SJCRH30 (cell line): ENCODE results near the gene PLD4. TPM values are rescaled to one million over a fixed set of nuclear protein-coding genes. Genes with fewer than 3 reads are reported as not detected.
A peak's percentile ranks its signal among the peaks of the same experiment; 100 is the strongest.

ENCODE experiments used
- DNase-seq, 2 experiments: peaks; one replicate each; pipeline ENCODE4 v3.0.0-alpha.2; 2015 to 2020
- H3K27ac ChIP-seq: fragments of 250-450 bp; sonication (Bioruptor Pico); 2 replicates; pipeline ENCODE4 v1.5.1; 2020; ENCODE audit warnings: mild to moderate bottlenecking, moderate library complexity
- H3K27me3 ChIP-seq: fragments of 250-450 bp; sonication (Bioruptor Pico); 2 replicates; pipeline ENCODE4 v1.5.1; 2020; ENCODE audit warnings: mild to moderate bottlenecking, moderate library complexity
- H3K36me3 ChIP-seq: fragments of 250-450 bp; sonication (Bioruptor Pico); 2 replicates; pipeline ENCODE4 v1.5.1; 2020; ENCODE audit warnings: mild to moderate bottlenecking, moderate library complexity
- H3K4me1 ChIP-seq: fragments of 250-450 bp; sonication (Bioruptor Pico); 2 replicates; pipeline ENCODE4 v1.5.1; 2020; ENCODE audit warnings: mild to moderate bottlenecking, moderate library complexity
- H3K4me3 ChIP-seq: fragments of 250-450 bp; sonication (Bioruptor Pico); 2 replicates; pipeline ENCODE4 v1.5.1; 2020; ENCODE audit warnings: mild to moderate bottlenecking, moderate library complexity
- H3K9me3 ChIP-seq: fragments of 250-450 bp; sonication (Bioruptor Pico); replicated peaks from 2 replicates; pipeline ENCODE4 v1.5.1; 2020; ENCODE audit warnings: mild to moderate bottlenecking, moderate library complexity
- total RNA-seq: library from RNA; depleted of rRNA; stranded (reverse); fragments of >200 nt; shearing (Covaris generic); gene quantifications from 2 replicates; pipeline ENCODE4 v1.2.3, GENCODE V29; 2014

Gene PLD4
- total RNA-seq, 1 experiment from 2014 or later: not detected

DNA sequence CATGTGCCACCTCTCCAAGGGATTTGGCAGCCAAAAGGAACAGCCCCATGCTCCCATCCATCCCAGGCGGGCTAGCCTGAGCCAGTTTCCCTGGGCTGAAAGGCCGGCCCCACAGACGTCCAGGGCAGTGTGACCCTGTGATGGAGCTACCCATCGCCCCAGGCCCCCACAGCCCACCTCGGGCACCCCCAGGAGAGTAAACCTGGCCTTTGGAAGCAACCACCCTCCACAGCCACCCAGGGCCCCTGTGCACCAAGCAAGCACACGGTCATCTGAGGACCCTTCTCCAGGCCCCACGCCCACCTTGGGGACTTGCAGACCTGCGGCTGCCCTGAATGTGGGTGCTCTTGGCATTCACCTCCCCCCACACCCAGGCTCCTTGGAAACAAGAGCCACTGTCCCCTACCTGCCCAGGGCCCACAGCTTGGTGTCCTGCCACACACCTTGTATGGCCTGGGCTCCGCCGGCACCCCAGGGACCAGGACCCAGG lies 45.1 kb downstream of the PLD4 start:
- H3K4me1 ChIP-seq: peaks cover 53% of the 10 kb centered on the region
- no peaks in the 10 kb centered on the region for H3K9me3 ChIP-seq
- no peaks in the 10 kb centered on the region; the same call in 1 of the 2 replicates for H3K27me3 ChIP-seq
- H3K36me3 ChIP-seq: no peaks in the 10 kb centered on the region
- DNase-seq: no peak
- H3K4me3 ChIP-seq: peak overlapping the region; percentile 10
- H3K27ac ChIP-seq: no peak overlapping the region

GRCh38 chr14:104970231-104971068 lies 45.8 kb downstream of the PLD4 start:
- Histone ChIP-seq H3K36me3 (no peaks in the 10 kb centered on the region), H3K27me3 (no peaks in the 10 kb centered on the region; the same call in 1 of the 2 replicates), H3K9me3 (no peaks in the 10 kb centered on the region), H3K4me3 (peak overlapping the region; percentile 10), H3K27ac (peak overlapping the region; percentile 44), H3K4me1 (peaks cover 53% of the 10 kb centered on the region)
- peak; percentile 88 to 90 for DNase-seq

DNA sequence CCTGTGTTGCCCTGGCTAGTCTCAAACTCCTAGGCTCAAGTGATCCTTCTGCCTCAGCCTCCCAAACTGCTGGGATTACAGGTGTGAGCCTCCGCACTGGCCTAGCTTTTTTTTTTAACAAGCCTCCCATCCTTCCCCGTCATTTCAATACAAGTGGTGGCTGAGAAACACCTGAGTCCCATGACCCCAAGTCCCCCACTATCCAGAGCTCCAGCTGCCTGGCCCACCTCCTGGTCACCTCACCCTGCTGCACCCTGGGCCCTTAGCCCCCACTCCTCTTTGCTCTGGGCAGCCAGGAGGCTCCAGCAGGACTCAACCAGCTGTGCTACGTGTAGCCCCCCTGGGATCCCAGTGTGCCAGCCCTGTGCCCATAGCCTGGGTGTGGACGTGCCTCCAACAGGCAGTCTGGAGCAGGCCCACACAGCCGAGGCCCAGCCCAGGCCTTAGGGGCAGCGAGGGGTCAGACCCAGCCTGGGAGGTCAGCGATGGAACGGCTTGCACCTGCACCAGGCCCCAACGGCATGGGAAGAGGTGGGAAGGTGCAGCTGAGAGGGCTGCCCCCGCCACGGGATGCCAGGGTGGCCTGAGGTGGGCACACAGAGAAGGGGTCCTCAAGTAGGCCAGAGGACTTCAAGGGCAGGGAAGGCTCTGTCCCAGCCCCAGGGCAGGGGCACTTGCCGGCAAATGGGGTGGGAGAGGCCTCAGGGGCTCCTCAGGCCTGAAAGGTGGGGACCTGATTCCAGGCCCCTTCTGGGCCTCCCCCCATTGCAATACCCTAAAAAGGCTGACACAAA lies 47.0 kb downstream of the PLD4 start:
- DNase-seq: no peak
- H3K4me1 ChIP-seq: peaks cover 57% of the 10 kb centered on the region
- peaks cover under 1% of the 10 kb centered on the region; the same call in 1 of the 2 replicates for H3K27me3 ChIP-seq
- H3K36me3 ChIP-seq: no peaks in the 10 kb centered on the region
- no peak overlapping the region for H3K27ac ChIP-seq
- no peak overlapping the region for H3K4me3 ChIP-seq
- H3K9me3 ChIP-seq: no peaks in the 10 kb centered on the region

- H3K27ac ChIP-seq: peak overlapping the region; percentile 37
- peaks cover 10% of the 10 kb centered on the region for H3K27me3 ChIP-seq
- no peak for DNase-seq
- H3K36me3 ChIP-seq: no peaks in the 10 kb centered on the region
- H3K9me3 ChIP-seq: no peaks in the 10 kb centered on the region
- peaks cover 57% of the 10 kb centered on the region for H3K4me1 ChIP-seq
- no peak overlapping the region for H3K4me3 ChIP-seq
These were observed 47.8 kb downstream of the PLD4 start for GRCh38 chr14:104972301-104973134.

- Histone ChIP-seq H3K27me3 (peaks cover 12% of the 10 kb centered on the region), H3K9me3 (no peaks in the 10 kb centered on the region), H3K4me1 (peaks cover 57% of the 10 kb centered on the region), H3K27ac (peak overlapping the region; percentile 37), H3K4me3 (no peak overlapping the region), H3K36me3 (no peaks in the 10 kb centered on the region)
- peak; percentile 77 to 85 for DNase-seq
These were observed 48.4 kb downstream of the PLD4 start for GRCh38 chr14:104973135-104973384.

DNA sequence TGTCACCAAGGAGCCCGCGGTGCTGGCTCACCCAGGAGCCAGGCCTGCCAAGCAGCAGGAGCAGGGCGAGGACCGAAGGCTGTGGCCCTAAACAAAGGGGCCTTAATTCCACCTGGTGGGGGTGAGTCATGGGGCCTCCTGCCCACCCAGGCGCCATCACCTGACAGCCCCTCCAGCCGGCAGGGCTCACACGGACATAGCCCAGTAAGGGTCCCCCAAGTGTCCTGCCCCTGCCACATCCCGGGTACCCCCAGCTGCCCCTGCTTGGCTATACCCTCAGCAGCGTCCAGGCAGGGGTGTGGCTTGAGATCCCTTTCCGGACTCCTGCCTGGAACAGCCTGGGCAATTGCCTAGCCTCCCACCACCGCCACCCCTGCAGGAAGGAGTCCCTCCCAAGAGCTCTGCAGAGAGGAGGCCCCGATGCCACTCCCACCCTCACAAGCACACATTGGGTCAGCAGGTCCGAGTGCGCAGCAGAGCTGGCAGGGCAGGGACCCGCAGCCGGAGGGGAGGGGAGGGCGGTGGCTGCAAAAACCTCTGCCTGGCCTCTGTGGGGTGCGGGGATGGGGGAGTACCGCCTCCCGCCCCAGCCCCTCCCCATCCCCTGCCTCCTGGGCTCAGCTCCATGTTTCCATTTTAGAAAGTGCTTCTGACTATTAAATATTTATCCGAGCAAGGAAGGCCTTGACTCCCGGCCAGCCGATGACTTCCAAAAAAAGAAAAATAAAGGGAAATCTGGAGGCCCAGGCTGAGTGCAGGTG lies 48.9 kb downstream of the PLD4 start:
- peak overlapping the region; percentile 37 for H3K27ac ChIP-seq
- DNase-seq: peak in 1 of 2 experiments; percentile 57
- H3K4me3 ChIP-seq: no peak overlapping the region
- H3K27me3 ChIP-seq: peaks cover 12% of the 10 kb centered on the region
- H3K36me3 ChIP-seq: no peaks in the 10 kb centered on the region
- H3K4me1 ChIP-seq: peaks cover 53% of the 10 kb centered on the region
- no peaks in the 10 kb centered on the region for H3K9me3 ChIP-seq

GRCh38 chr14:104974146-104974541 lies 49.5 kb downstream of the PLD4 start:
- H3K36me3 ChIP-seq: no peaks in the 10 kb centered on the region
- H3K27me3 ChIP-seq: peaks cover 12% of the 10 kb centered on the region
- no peak overlapping the region for H3K4me3 ChIP-seq
- H3K4me1 ChIP-seq: peaks cover 47% of the 10 kb centered on the region
- DNase-seq: no peak
- no peaks in the 10 kb centered on the region for H3K9me3 ChIP-seq
- no peak overlapping the region for H3K27ac ChIP-seq

- Histone ChIP-seq H3K27me3 (peaks cover 15% of the 10 kb centered on the region), H3K4me1 (peaks cover 42% of the 10 kb centered on the region), H3K9me3 (no peaks in the 10 kb centered on the region), H3K36me3 (no peaks in the 10 kb centered on the region), H3K27ac (no peak overlapping the region), H3K4me3 (no peak overlapping the region)
- DNase-seq: peak in 1 of 2 experiments; percentile 1
These were observed 50.1 kb downstream of the PLD4 start for GRCh38 chr14:104974665-104975390.

GRCh38 chr14:104975481-104976197 lies 51.0 kb downstream of the PLD4 start:
- peaks cover 34% of the 10 kb centered on the region for H3K4me1 ChIP-seq
- DNase-seq: peak; percentile 35 to 52
- no peak overlapping the region for H3K4me3 ChIP-seq
- H3K9me3 ChIP-seq: no peaks in the 10 kb centered on the region
- peaks cover 15% of the 10 kb centered on the region for H3K27me3 ChIP-seq
- H3K36me3 ChIP-seq: no peaks in the 10 kb centered on the region
- H3K27ac ChIP-seq: no peak overlapping the region

DNA sequence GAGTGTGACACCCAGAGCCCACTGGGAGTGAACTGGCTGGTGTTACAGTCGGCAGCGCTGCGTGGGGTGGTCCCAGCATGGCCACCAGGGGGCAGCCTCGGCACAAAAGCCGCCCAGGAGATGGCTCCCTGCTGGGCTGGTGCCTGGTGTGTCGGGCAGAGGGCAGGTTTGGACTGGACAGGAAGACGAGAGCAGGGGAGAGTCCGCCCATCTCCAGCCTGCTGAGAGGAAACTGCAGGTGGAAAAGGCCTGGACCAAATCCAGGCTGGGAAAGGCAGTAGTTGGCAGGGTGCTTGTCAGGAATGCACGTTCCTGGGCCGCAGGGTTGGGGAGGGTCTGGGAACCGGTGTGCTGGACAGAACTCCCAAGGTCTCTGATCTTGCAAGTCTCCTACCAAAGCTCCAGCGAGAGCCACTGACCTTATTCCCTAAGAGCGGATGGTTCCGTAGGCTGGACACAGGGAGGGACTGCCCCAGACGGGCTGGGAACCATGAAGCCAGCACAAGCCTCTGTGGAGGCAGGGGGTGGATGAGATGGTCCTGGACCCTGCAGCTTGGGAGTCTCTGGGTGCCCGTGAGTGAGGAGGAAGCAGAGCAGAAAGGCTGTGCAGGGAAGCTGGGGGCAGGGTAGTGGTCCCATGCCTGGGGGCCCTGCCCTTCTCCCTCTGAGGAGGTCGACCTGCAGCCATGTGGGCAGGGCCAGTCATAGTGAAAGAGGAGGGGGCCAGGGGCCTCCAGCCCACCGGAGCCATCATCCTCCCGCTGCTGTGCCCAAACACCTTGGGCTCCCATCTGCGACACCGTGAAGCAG lies 51.7 kb downstream of the PLD4 start:
- DNase-seq: peak; percentile 82 to 90
- Histone ChIP-seq H3K27me3 (peaks cover 15% of the 10 kb centered on the region), H3K36me3 (no peaks in the 10 kb centered on the region), H3K4me1 (peaks cover 34% of the 10 kb centered on the region), H3K4me3 (no peak overlapping the region), H3K9me3 (no peaks in the 10 kb centered on the region), H3K27ac (no peak overlapping the region)

DNA sequence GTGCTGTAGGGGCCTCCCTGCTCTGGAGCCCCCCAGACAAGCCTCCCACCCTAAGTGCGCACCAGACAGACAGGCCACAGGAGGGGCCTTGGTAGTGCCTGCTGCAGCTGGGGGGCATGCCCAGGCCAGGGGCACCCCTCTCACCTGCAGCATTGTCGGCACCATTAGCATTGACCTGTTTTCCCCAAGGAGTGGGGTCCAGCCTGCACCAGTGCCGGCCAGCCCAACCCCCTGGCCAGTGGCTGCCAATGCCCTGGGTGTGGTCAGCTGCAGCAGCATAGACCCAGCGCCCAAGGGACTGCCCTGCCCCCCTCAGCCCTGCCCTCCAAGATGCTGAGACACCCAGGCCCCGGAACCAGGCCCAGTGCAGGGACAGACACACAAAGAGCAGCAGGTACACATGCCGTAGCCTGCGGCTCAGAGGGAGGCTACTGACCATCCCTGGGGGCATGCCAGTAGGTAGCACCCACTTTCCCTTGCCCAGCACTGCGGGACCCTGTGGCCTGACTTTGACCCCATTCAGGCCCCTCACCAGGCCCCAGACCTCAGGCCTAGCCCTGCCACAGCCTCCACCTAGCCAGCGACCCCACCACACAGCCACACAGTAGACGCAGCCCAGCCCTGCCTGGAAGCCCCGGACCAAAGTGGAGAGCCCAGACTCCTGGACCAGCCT lies 52.5 kb downstream of the PLD4 start:
- Histone ChIP-seq H3K4me1 (peaks cover 41% of the 10 kb centered on the region), H3K27ac (no peak overlapping the region), H3K4me3 (no peak overlapping the region; the same call in 1 of the 2 replicates), H3K36me3 (no peaks in the 10 kb centered on the region), H3K9me3 (no peaks in the 10 kb centered on the region), H3K27me3 (peaks cover 15% of the 10 kb centered on the region)
- DNase-seq: no peak
